Endometrial microvascular endothelial cells (primary cell): Measurements from ENCODE around the gene NAA11. TPM values are rescaled to one million over a fixed set of nuclear protein-coding genes. Genes with fewer than 3 reads are reported as not detected.

Experiments
- in situ Hi-C: cut with HindIII; loops from 2 replicates; pipeline ENCODE4 v1.10.0; 2017; ENCODE audit warnings: low sequenced_read_pairs, low pct_unique_long_range_greater_than_20kb; ENCODE audit errors: inconsistent ontology term
- total RNA-seq: library from RNA; depleted of rRNA; stranded (reverse); fragments of >200 nt; gene quantifications from one replicate; pipeline ENCODE4 v1.2.3, GENCODE V29; 2015; ENCODE audit errors: inconsistent ontology term

The NAA11 gene
- not detected for total RNA-seq

GRCh38 chr4:79325864-79326328 is at the start of gene NAA11:
Gene NAA11, minus strand, starts transcription at chr4:79326061. Its CDS starts 184 bp downstream, at chr4:79325877.
- in situ Hi-C loops, result no loop called here

GRCh38 chr4:79370026-79370425 is 44.2 kb upstream of the NAA11 start:
- in situ Hi-C loops, result no loop called here

GRCh38 chr4:79367096-79367495 is 41.2 kb upstream of the NAA11 start:
- in situ Hi-C loops, result no loop called here

- in situ Hi-C loops, result no loop called here
Measured at GRCh38 chr4:79366422-79366821, 40.6 kb upstream of the NAA11 start.

- in situ Hi-C loops, result no loop called here
Measured at GRCh38 chr4:79364061-79364460, 38.2 kb upstream of the NAA11 start.

GRCh38 chr4:79362626-79363025 is 36.8 kb upstream of the NAA11 start:
- in situ Hi-C loops, result no loop called here

- in situ Hi-C loops, result no loop called here
Measured at GRCh38 chr4:79360006-79360405, 34.1 kb upstream of the NAA11 start.

GRCh38 chr4:79358438-79358837 is 32.6 kb upstream of the NAA11 start:
- in situ Hi-C loops, result no loop called here

- in situ Hi-C loops, result no loop called here
Measured at GRCh38 chr4:79357365-79357764, 31.5 kb upstream of the NAA11 start.

- in situ Hi-C loops, result no loop called here
Measured at GRCh38 chr4:79353075-79353474, 27.2 kb upstream of the NAA11 start.

- in situ Hi-C loops, result no loop called here
Measured at GRCh38 chr4:79348405-79348804, 22.5 kb upstream of the NAA11 start.

GRCh38 chr4:79341893-79342653 is 16.2 kb upstream of the NAA11 start:
- in situ Hi-C loops, result no loop called here

GRCh38 chr4:79340568-79340967 is 14.7 kb upstream of the NAA11 start:
- in situ Hi-C loops, result no loop called here

- in situ Hi-C loops, result no loop called here
Measured at GRCh38 chr4:79338148-79338547, 12.3 kb upstream of the NAA11 start.

GRCh38 chr4:79334783-79335182 is 8.9 kb upstream of the NAA11 start:
- in situ Hi-C loops, result no loop called here

GRCh38 chr4:79334341-79334740 is 8.5 kb upstream of the NAA11 start:
- in situ Hi-C loops, result no loop called here

- in situ Hi-C loops, result no loop called here
Measured at GRCh38 chr4:79331126-79331876, 5.4 kb upstream of the NAA11 start.

- in situ Hi-C loops, result no loop called here
Measured at GRCh38 chr4:79330720-79331119, 4.9 kb upstream of the NAA11 start.

GRCh38 chr4:79325436-79325835 is 425 bp downstream of the NAA11 start:
- in situ Hi-C loops, result no loop called here

- in situ Hi-C loops, result no loop called here
Measured at GRCh38 chr4:79319975-79320374, 5.9 kb downstream of the NAA11 start.
